Measurements from ENCODE around the gene SYNM.

DNA sequence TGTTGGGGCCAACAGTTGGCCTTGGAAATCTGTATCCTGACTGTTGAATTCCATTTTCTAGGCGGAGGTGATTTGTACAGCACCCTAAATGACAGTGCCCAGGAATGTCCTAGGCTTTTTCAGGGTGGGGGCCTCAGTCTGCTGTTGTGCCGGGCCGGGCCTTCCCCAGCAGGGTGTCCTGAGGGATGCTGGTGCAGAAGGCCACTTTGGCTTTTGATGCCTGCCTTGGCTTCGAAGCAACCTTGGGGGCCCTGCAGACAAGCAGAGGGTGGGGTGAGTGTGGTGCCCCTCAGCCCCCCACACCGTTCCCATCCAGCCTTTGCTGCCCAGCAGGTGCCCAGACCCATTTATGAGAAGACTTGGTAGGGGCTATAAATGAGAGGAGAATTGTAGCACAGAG lies 33.0 kb downstream of the SYNM start:
- TF ChIP-seq, protein P1, sequence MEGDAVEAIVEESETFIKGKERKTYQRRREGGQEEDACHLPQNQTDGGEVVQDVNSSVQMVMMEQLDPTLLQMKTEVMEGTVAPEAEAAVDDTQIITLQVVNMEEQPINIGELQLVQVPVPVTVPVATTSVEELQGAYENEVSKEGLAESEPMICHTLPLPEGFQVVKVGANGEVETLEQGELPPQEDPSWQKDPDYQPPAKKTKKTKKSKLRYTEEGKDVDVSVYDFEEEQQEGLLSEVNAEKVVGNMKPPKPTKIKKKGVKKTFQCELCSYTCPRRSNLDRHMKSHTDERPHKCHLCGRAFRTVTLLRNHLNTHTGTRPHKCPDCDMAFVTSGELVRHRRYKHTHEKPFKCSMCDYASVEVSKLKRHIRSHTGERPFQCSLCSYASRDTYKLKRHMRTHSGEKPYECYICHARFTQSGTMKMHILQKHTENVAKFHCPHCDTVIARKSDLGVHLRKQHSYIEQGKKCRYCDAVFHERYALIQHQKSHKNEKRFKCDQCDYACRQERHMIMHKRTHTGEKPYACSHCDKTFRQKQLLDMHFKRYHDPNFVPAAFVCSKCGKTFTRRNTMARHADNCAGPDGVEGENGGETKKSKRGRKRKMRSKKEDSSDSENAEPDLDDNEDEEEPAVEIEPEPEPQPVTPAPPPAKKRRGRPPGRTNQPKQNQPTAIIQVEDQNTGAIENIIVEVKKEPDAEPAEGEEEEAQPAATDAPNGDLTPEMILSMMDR (IDR thresholded peaks at IDR 0.05; ENCODE audit: low read depth, low read length), result no peak
- no peak for TF ChIP-seq EZH2phosphoT487 (IDR thresholded peaks at IDR 0.05; ENCODE audit: low read depth)
